Panc1 (cell line): Measurements from ENCODE around the gene ARID5B. TPM values are rescaled to one million over a fixed set of nuclear protein-coding genes. Genes with fewer than 3 reads are reported as not detected.

Experiments
- ATAC-seq: fragments of 200-7000 bp; cut with Tn5 transposase; 2 replicates; pipeline ENCODE4 v1.9.1; 2020; ENCODE audit warnings: mild to moderate bottlenecking, moderate library complexity
- BruUV-seq: library from RNA; stranded (reverse); fragments of 400-500 nt; replicated peaks from 2 replicates; lab custom pipeline; 2021; lab: Mats Ljungman, UMichigan
- CTCF ChIA-PET: fragments of 300-600 bp; sonication (Branson Sonifier 250); formaldehyde crosslinking; loops from one replicate; lab custom pipeline; 2022; ENCODE audit warnings: antibody characterized with exemption; lab: Charles Lee
- POLR2A ChIA-PET: fragments of 300-600 bp; sonication (Branson Sonifier 250); formaldehyde crosslinking; loops from one replicate; lab custom pipeline; 2022; ENCODE audit warnings: antibody characterized with exemption; lab: Charles Lee
- DNase-seq: peaks from one replicate; pipeline ENCODE4 v3.0.0-alpha.2; 2010; ENCODE audit warnings: low read depth, low spot score
- H3K27ac ChIP-seq: 2 replicates; pipeline ENCODE4 v1.5.1; 2011; ENCODE audit warnings: mild to moderate bottlenecking, low read length, inconsistent platforms
- H3K27me3 ChIP-seq: fragments of 200-500 bp; sonication (Bioruptor generic); 2 replicates; pipeline ENCODE4 v1.6.0; 2014; ENCODE audit warnings: low read length, inconsistent platforms; ENCODE audit not compliant: control insufficient read depth, insufficient read depth
- H3K36me3 ChIP-seq: fragments of 200-500 bp; sonication (Bioruptor generic); 2 replicates; pipeline ENCODE4 v1.5.1; 2014; ENCODE audit warnings: inconsistent platforms, mild to moderate bottlenecking, low read length, moderate library complexity; ENCODE audit not compliant: control insufficient read depth, insufficient read depth
- H3K4me1 ChIP-seq: 2 replicates; pipeline ENCODE4 v1.5.1; 2011; ENCODE audit warnings: inconsistent platforms, mild to moderate bottlenecking, low read length, moderate library complexity; ENCODE audit not compliant: control insufficient read depth, insufficient read depth
- H3K4me3 ChIP-seq, 2 experiments: 2 replicates each; pipeline ENCODE4 v1.5.1; 2011 to 2012; ENCODE audit warnings: low read depth in 2 of 2, low read length in 2 of 2, mild to moderate bottlenecking in 2 of 2, inconsistent platforms in 1 of 2, moderate library complexity in 1 of 2
- H3K9me3 ChIP-seq: fragments of 200-500 bp; sonication (Bioruptor generic); 2 replicates; pipeline ENCODE4 v1.5.1; 2014; ENCODE audit warnings: low read depth, mild to moderate bottlenecking, inconsistent platforms, low read length, moderate library complexity; ENCODE audit not compliant: control insufficient read depth, insufficient read depth
- CTCF ChIP-seq: fragments of 450-650 bp; IDR thresholded peaks from 2 replicates; pipeline ENCODE4 v1.5.1; 2017; ENCODE audit warnings: mild to moderate bottlenecking
- POLR2AphosphoS5 ChIP-seq: IDR thresholded peaks from 2 replicates; pipeline ENCODE4 v1.6.1; 2012; ENCODE audit warnings: mild to moderate bottlenecking, low read depth, low read length, moderate library complexity
- REST ChIP-seq, 2 experiments: IDR thresholded peaks; 2 replicates each; pipeline ENCODE4 v1.6.1; 2011 to 2012; ENCODE audit warnings: low read depth in 2 of 2, control low read depth in 1 of 2, low read length in 1 of 2, mild to moderate bottlenecking in 1 of 2, moderate library complexity in 1 of 2; ENCODE audit not compliant: insufficient read depth in 1 of 2
- SIN3A ChIP-seq: IDR thresholded peaks from 2 replicates; pipeline ENCODE4 v1.6.1; 2012; ENCODE audit warnings: low read depth, mild to moderate bottlenecking, low read length, moderate library complexity, borderline replicate concordance; ENCODE audit not compliant: insufficient read depth
- TCF7L2 ChIP-seq: IDR thresholded peaks from 2 replicates; pipeline ENCODE4 v1.6.1; 2011; ENCODE audit warnings: mild to moderate bottlenecking, low read depth, low read length, inconsistent platforms
- in situ Hi-C: cut with HindIII; loops from 2 replicates; pipeline ENCODE4 v1.10.0; 2016; ENCODE audit warnings: low sequenced_read_pairs, low pct_unique_long_range_greater_than_20kb
- intact Hi-C: fragments of 100-400 bp; cut with micrococcal nuclease; formaldehyde crosslinking; loops from one replicate; pipeline ENCODE4 v1.10.0; 2022; ENCODE audit not compliant: unreplicated experiment
- total RNA-seq: library from RNA; stranded (reverse); gene quantifications from one replicate; pipeline ENCODE4 v1.2.1, GENCODE V29; 2021; ENCODE audit not compliant: unreplicated experiment

Gene ARID5B
- total RNA-seq, 1 experiment from 2014 or later = 22.7 TPM

GRCh38 chr10:61898435-61898778, 3.1 kb upstream of the ARID5B start:
- POLR2A ChIA-PET = no interaction called here

GRCh38 chr10:61899069-61899531, 2.4 kb upstream of the ARID5B start:
- H3K4me1 ChIP-seq = peaks cover 38% of the 10 kb centered on the region
- no TSS peak for BruUV-seq
- CTCF ChIA-PET = interaction anchor here (0.5 to 0.8 kb wide), 2 partner anchors 148 to 346 kb away, joined by 3 to 4 read pairs; no protein-coding TSS in a partner anchor
- H3K9me3 ChIP-seq = peaks cover 3% of the 10 kb centered on the region; the same call in 1 of the 2 replicates
- in situ Hi-C loops (no loop called here), intact Hi-C loops (loop anchor here (5.0 kb wide), 1 partner anchor 147 kb away; no protein-coding TSS in a partner anchor)
- POLR2A ChIA-PET = interaction anchor here (0.7 kb wide), 2 partner anchors 28 to 35 kb away, joined by 3 to 4 read pairs; no protein-coding TSS in a partner anchor
- no peak for TF ChIP-seq REST (IDR thresholded peaks at IDR 0.05; ENCODE audit: insufficient read depth in 1 of 2, low read depth in 2 of 2, low read length in 1 of 2)
- no peak for TF ChIP-seq POLR2AphosphoS5
- TF ChIP-seq SIN3A = no peak
- no peak for TF ChIP-seq TCF7L2
- TF ChIP-seq CTCF = no peak
- H3K4me3 ChIP-seq = peak overlapping the region; percentile 62 to 93
- peak overlapping the region; percentile 100 for H3K27ac ChIP-seq
- DNase-seq (no peak), ATAC-seq (no peak)
- no peaks in the 10 kb centered on the region; the same call in 1 of the 2 replicates for H3K36me3 ChIP-seq
- no peaks in the 10 kb centered on the region for H3K27me3 ChIP-seq

More at GRCh38 chr10:61898435-61898778, 3.1 kb upstream of the ARID5B start:
- peak overlapping the region; percentile 100 for H3K27ac ChIP-seq
- no TSS peak for BruUV-seq
- H3K27me3 ChIP-seq = no peaks in the 10 kb centered on the region
- CTCF ChIA-PET = no interaction called here
- peaks cover 37% of the 10 kb centered on the region for H3K4me1 ChIP-seq
- ATAC-seq (peak; percentile 22; the same call in 1 of the 2 replicates), DNase-seq (no peak)
- H3K36me3 ChIP-seq = no peaks in the 10 kb centered on the region; the same call in 1 of the 2 replicates
- in situ Hi-C loops (no loop called here), intact Hi-C loops (loop anchor here (1.0 to 5.0 kb wide), 2 partner anchors 61 to 146 kb away; no protein-coding TSS in a partner anchor)
- H3K9me3 ChIP-seq = peaks cover 3% of the 10 kb centered on the region; the same call in 1 of the 2 replicates
- 0 out of 4 replicates have a peak, but pooled peaks of 1 of the 2 experiments have one; percentile 28 for TF ChIP-seq REST (IDR thresholded peaks at IDR 0.05; ENCODE audit: insufficient read depth in 1 of 2, low read depth in 2 of 2, low read length in 1 of 2)
- TF ChIP-seq POLR2AphosphoS5 = peak; percentile 71
- TF ChIP-seq TCF7L2 = peak; percentile 99
- TF ChIP-seq SIN3A = no peak
- no peak for TF ChIP-seq CTCF
- peak overlapping the region; percentile 62 to 64; a peak in 2 of 4 replicates for H3K4me3 ChIP-seq
